Panc1 (cell line): ENCODE results near the gene RBBP7. TPM values are rescaled to one million over a fixed set of nuclear protein-coding genes. Genes with fewer than 3 reads are reported as not detected.

Source experiments
- ATAC-seq: fragments of 200-7000 bp; cut with Tn5 transposase; 2 replicates; pipeline ENCODE4 v1.9.1; 2020; ENCODE audit warnings: mild to moderate bottlenecking, moderate library complexity
- BruUV-seq: library from RNA; stranded (reverse); fragments of 400-500 nt; replicated peaks from 2 replicates; lab custom pipeline; 2021; lab: Mats Ljungman, UMichigan
- CTCF ChIA-PET: fragments of 300-600 bp; sonication (Branson Sonifier 250); formaldehyde crosslinking; loops from one replicate; lab custom pipeline; 2022; ENCODE audit warnings: antibody characterized with exemption; lab: Charles Lee
- POLR2A ChIA-PET: fragments of 300-600 bp; sonication (Branson Sonifier 250); formaldehyde crosslinking; loops from one replicate; lab custom pipeline; 2022; ENCODE audit warnings: antibody characterized with exemption; lab: Charles Lee
- DNase-seq: peaks from one replicate; pipeline ENCODE4 v3.0.0-alpha.2; 2010; ENCODE audit warnings: low read depth, low spot score
- H3K27ac ChIP-seq: 2 replicates; pipeline ENCODE4 v1.5.1; 2011; ENCODE audit warnings: mild to moderate bottlenecking, low read length, inconsistent platforms
- H3K27me3 ChIP-seq: fragments of 200-500 bp; sonication (Bioruptor generic); 2 replicates; pipeline ENCODE4 v1.6.0; 2014; ENCODE audit warnings: low read length, inconsistent platforms; ENCODE audit not compliant: control insufficient read depth, insufficient read depth
- H3K36me3 ChIP-seq: fragments of 200-500 bp; sonication (Bioruptor generic); 2 replicates; pipeline ENCODE4 v1.5.1; 2014; ENCODE audit warnings: inconsistent platforms, mild to moderate bottlenecking, low read length, moderate library complexity; ENCODE audit not compliant: control insufficient read depth, insufficient read depth
- H3K4me1 ChIP-seq: 2 replicates; pipeline ENCODE4 v1.5.1; 2011; ENCODE audit warnings: inconsistent platforms, mild to moderate bottlenecking, low read length, moderate library complexity; ENCODE audit not compliant: control insufficient read depth, insufficient read depth
- H3K4me3 ChIP-seq, 2 experiments: 2 replicates each; pipeline ENCODE4 v1.5.1; 2011 to 2012; ENCODE audit warnings: low read depth in 2 of 2, low read length in 2 of 2, mild to moderate bottlenecking in 2 of 2, inconsistent platforms in 1 of 2, moderate library complexity in 1 of 2
- H3K9me3 ChIP-seq: fragments of 200-500 bp; sonication (Bioruptor generic); 2 replicates; pipeline ENCODE4 v1.5.1; 2014; ENCODE audit warnings: low read depth, mild to moderate bottlenecking, inconsistent platforms, low read length, moderate library complexity; ENCODE audit not compliant: control insufficient read depth, insufficient read depth
- CTCF ChIP-seq: fragments of 450-650 bp; IDR thresholded peaks from 2 replicates; pipeline ENCODE4 v1.5.1; 2017; ENCODE audit warnings: mild to moderate bottlenecking
- POLR2AphosphoS5 ChIP-seq: IDR thresholded peaks from 2 replicates; pipeline ENCODE4 v1.6.1; 2012; ENCODE audit warnings: mild to moderate bottlenecking, low read depth, low read length, moderate library complexity
- REST ChIP-seq, 2 experiments: IDR thresholded peaks; 2 replicates each; pipeline ENCODE4 v1.6.1; 2011 to 2012; ENCODE audit warnings: low read depth in 2 of 2, control low read depth in 1 of 2, low read length in 1 of 2, mild to moderate bottlenecking in 1 of 2, moderate library complexity in 1 of 2; ENCODE audit not compliant: insufficient read depth in 1 of 2
- SIN3A ChIP-seq: IDR thresholded peaks from 2 replicates; pipeline ENCODE4 v1.6.1; 2012; ENCODE audit warnings: low read depth, mild to moderate bottlenecking, low read length, moderate library complexity, borderline replicate concordance; ENCODE audit not compliant: insufficient read depth
- TCF7L2 ChIP-seq: IDR thresholded peaks from 2 replicates; pipeline ENCODE4 v1.6.1; 2011; ENCODE audit warnings: mild to moderate bottlenecking, low read depth, low read length, inconsistent platforms
- in situ Hi-C: cut with HindIII; loops from 2 replicates; pipeline ENCODE4 v1.10.0; 2016; ENCODE audit warnings: low sequenced_read_pairs, low pct_unique_long_range_greater_than_20kb
- intact Hi-C: fragments of 100-400 bp; cut with micrococcal nuclease; formaldehyde crosslinking; loops from one replicate; pipeline ENCODE4 v1.10.0; 2022; ENCODE audit not compliant: unreplicated experiment
- total RNA-seq: library from RNA; stranded (reverse); gene quantifications from one replicate; pipeline ENCODE4 v1.2.1, GENCODE V29; 2021; ENCODE audit not compliant: unreplicated experiment

Gene RBBP7
- total RNA-seq, 1 experiment from 2014 or later, result 95.8 TPM

- Histone ChIP-seq H3K27me3 (no peaks in the 10 kb centered on the region), H3K27ac (no peak overlapping the region), H3K36me3 (peaks cover 7% of the 10 kb centered on the region), H3K9me3 (no peaks in the 10 kb centered on the region), H3K4me3 (no peak overlapping the region), H3K4me1 (no peaks in the 10 kb centered on the region)
- ChIA-PET POLR2A (no interaction called here), CTCF (no interaction called here)
- TF ChIP-seq SIN3A (no peak), CTCF (no peak), TCF7L2 (no peak), POLR2AphosphoS5 (no peak), REST (IDR thresholded peaks at IDR 0.05; ENCODE audit: insufficient read depth in 1 of 2, low read depth in 2 of 2, low read length in 1 of 2) (no peak)
- ATAC-seq (no peak), DNase-seq (no peak)
- intact Hi-C loops (no loop called here), in situ Hi-C loops (no loop called here)
- BruUV-seq, result no TSS peak
These were observed 24.5 kb downstream of the RBBP7 start for GRCh38 chrX:16845686-16846085.

GRCh38 chrX:16843208-16843909, 26.8 kb downstream of the RBBP7 start:
- ATAC-seq (no peak), DNase-seq (no peak)
- H3K4me3 ChIP-seq, result no peak overlapping the region
- H3K27me3 ChIP-seq, result no peaks in the 10 kb centered on the region
- no peaks in the 10 kb centered on the region for H3K9me3 ChIP-seq
- H3K4me1 ChIP-seq, result peaks cover 3% of the 10 kb centered on the region; the same call in 1 of the 2 replicates
- no peaks in the 10 kb centered on the region; the same call in 1 of the 2 replicates for H3K36me3 ChIP-seq
- no peak overlapping the region for H3K27ac ChIP-seq
- no peak for TF ChIP-seq CTCF
- TF ChIP-seq POLR2AphosphoS5, result no peak
- no peak for TF ChIP-seq REST (IDR thresholded peaks at IDR 0.05; ENCODE audit: insufficient read depth in 1 of 2, low read depth in 2 of 2, low read length in 1 of 2)
- TF ChIP-seq SIN3A, result no peak
- TF ChIP-seq TCF7L2, result no peak
- in situ Hi-C loops, result no loop called here
- no TSS peak for BruUV-seq
- intact Hi-C loops, result no loop called here
- ChIA-PET CTCF (no interaction called here), POLR2A (no interaction called here)
